ENCODE measurements around the gene ADAMTS14. TPM values are rescaled to one million over a fixed set of nuclear protein-coding genes. Genes with fewer than 3 reads are reported as not detected.

Gene ADAMTS14
- total RNA-seq, 1 donor from 2014 or later: 1.4 TPM

- no peak overlapping the region for H3K4me3 Mint-ChIP-seq
Observed at GRCh38 chr10:70786799-70787415, 114.6 kb downstream of the ADAMTS14 start.

GRCh38 chr10:70791386-70792039 lies 119.2 kb downstream of the ADAMTS14 start:
- no peak for TF ChIP-seq CTCF (conservative IDR thresholded peaks at IDR 0.05)
- no peaks in the 10 kb centered on the region for H3K9me3 Mint-ChIP-seq
- H3K4me1 Mint-ChIP-seq (ENCODE audit: unreplicated experiment): no peaks in the 10 kb centered on the region
- no peak overlapping the region for H3K27ac Mint-ChIP-seq
- H3K27me3 Mint-ChIP-seq: peaks cover 10% of the 10 kb centered on the region
- H3K4me3 Mint-ChIP-seq: no peak overlapping the region
- no peaks in the 10 kb centered on the region for H3K36me3 Mint-ChIP-seq
- DNase-seq (ENCODE audit: extremely low spot score, unreplicated experiment): no peak

More at GRCh38 chr10:70786799-70787415, 114.6 kb downstream of the ADAMTS14 start:
- Mint-ChIP-seq H3K27ac (no peak overlapping the region), H3K9me3 (no peaks in the 10 kb centered on the region), H3K27me3 (peaks cover 4% of the 10 kb centered on the region), H3K36me3 (no peaks in the 10 kb centered on the region), H3K4me1 (ENCODE audit: unreplicated experiment) (no peaks in the 10 kb centered on the region)
- TF ChIP-seq CTCF (conservative IDR thresholded peaks at IDR 0.05): no peak
- DNase-seq (ENCODE audit: extremely low spot score, unreplicated experiment): no peak

- Mint-ChIP-seq H3K27me3 (peaks cover 17% of the 10 kb centered on the region), H3K36me3 (no peaks in the 10 kb centered on the region), H3K4me3 (no peak overlapping the region), H3K4me1 (ENCODE audit: unreplicated experiment) (no peaks in the 10 kb centered on the region), H3K27ac (no peak overlapping the region), H3K9me3 (no peaks in the 10 kb centered on the region)
- TF ChIP-seq CTCF (conservative IDR thresholded peaks at IDR 0.05): no peak
- DNase-seq (ENCODE audit: extremely low spot score, unreplicated experiment): no peak
Observed at GRCh38 chr10:70795613-70796012, 123.3 kb downstream of the ADAMTS14 start.

- no peaks in the 10 kb centered on the region for H3K4me1 Mint-ChIP-seq (ENCODE audit: unreplicated experiment)
- H3K4me3 Mint-ChIP-seq: no peak overlapping the region
- no peak for TF ChIP-seq CTCF (conservative IDR thresholded peaks at IDR 0.05)
- no peak overlapping the region for H3K27ac Mint-ChIP-seq
- peaks cover 17% of the 10 kb centered on the region for H3K27me3 Mint-ChIP-seq
- H3K9me3 Mint-ChIP-seq: no peaks in the 10 kb centered on the region
- H3K36me3 Mint-ChIP-seq: no peaks in the 10 kb centered on the region
- no peak for DNase-seq (ENCODE audit: extremely low spot score, unreplicated experiment)
Observed at GRCh38 chr10:70797840-70798239, 125.5 kb downstream of the ADAMTS14 start.

- no peak overlapping the region for H3K4me3 Mint-ChIP-seq
- no peak overlapping the region for H3K27ac Mint-ChIP-seq
- H3K36me3 Mint-ChIP-seq: no peaks in the 10 kb centered on the region
- H3K9me3 Mint-ChIP-seq: no peaks in the 10 kb centered on the region
- no peak for DNase-seq (ENCODE audit: extremely low spot score, unreplicated experiment)
- peaks cover 17% of the 10 kb centered on the region for H3K27me3 Mint-ChIP-seq
- H3K4me1 Mint-ChIP-seq (ENCODE audit: unreplicated experiment): no peaks in the 10 kb centered on the region
- TF ChIP-seq CTCF (conservative IDR thresholded peaks at IDR 0.05): no peak
Observed at GRCh38 chr10:70799124-70799523, 126.8 kb downstream of the ADAMTS14 start.
